Islet precursor cell (in vitro differentiated cells): Measurements from ENCODE around the gene MLLT3.

Experiments
- DNase-seq: peaks from one replicate; pipeline ENCODE4 v3.0.0-alpha.2; 2018

The MLLT3 gene

DNA sequence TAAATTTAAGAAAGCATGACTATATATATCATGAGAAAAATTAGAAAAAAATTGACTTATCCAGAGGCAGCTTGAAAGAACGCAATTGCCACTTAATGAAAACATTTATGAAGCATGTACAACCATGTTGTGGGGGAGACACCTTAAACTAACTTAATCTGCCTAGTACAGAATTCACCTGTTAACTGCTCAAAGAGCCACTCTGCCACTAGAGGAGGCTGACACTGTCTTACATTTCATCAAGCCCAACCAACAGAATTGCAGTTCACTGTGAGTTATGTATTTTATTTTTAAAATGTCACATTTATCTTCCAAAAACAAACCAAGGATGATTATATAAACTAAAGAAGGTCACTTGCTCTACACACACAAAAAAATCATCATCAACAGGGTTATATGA, 252.9 kb downstream of the MLLT3 start:
- no peak for DNase-seq

DNA sequence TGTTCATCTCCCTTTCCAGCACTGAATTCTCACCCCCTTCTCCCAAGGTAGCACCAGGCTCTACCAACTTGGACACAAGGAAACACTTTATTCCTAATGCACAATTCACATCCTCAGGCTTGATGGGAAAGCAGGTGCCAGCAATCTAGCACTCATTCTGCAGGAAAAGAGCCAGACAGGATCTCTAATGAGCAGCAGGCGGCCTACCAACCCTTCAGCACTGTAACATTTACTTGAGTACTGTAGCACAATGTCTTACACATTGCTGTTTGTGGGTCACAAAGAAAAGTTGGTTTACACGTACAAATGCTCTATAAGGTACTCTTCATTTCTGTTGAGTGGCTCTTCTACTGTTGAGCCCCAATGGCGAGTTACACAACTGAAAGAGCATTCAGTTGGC, 254.4 kb downstream of the MLLT3 start:
- DNase-seq = no peak

DNA sequence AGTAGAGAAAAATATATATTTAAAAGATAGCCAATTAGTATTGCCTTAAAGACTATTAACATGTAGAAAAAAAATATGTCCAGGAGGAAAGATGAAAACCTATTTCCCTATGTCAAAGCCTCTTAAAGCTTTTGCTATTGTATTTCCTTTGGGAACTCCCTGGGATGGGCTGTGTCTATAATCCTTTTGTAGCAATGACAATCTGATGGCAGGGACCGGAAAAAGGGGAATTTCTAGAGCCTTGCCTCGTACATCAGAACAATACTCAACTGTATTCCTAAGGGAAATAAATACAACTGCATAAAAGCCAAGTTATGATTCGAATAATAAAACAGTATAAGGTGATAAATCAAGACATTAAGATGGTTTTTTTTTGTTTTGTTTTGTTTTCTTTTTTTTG, 257.3 kb downstream of the MLLT3 start:
- no peak for DNase-seq

DNA sequence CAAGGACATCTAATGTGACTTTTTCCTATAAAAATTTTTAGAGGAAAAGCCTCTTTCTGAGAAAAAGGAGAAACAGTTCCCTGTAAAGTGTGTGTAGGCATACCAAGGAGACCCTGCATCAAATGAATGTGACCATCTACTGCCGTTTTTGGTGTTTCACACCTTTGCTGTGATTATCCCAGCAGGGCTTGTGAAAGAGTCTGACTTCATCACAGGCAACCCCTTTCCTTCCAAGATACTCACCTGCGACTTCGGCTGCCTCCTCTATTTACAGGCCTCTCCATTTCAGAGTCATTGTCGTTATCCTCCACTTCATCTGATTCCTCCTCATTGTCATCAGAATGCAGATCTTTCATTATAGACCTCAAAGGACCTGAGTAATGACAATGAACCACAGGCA, 259.1 kb downstream of the MLLT3 start:
- no peak for DNase-seq

DNA sequence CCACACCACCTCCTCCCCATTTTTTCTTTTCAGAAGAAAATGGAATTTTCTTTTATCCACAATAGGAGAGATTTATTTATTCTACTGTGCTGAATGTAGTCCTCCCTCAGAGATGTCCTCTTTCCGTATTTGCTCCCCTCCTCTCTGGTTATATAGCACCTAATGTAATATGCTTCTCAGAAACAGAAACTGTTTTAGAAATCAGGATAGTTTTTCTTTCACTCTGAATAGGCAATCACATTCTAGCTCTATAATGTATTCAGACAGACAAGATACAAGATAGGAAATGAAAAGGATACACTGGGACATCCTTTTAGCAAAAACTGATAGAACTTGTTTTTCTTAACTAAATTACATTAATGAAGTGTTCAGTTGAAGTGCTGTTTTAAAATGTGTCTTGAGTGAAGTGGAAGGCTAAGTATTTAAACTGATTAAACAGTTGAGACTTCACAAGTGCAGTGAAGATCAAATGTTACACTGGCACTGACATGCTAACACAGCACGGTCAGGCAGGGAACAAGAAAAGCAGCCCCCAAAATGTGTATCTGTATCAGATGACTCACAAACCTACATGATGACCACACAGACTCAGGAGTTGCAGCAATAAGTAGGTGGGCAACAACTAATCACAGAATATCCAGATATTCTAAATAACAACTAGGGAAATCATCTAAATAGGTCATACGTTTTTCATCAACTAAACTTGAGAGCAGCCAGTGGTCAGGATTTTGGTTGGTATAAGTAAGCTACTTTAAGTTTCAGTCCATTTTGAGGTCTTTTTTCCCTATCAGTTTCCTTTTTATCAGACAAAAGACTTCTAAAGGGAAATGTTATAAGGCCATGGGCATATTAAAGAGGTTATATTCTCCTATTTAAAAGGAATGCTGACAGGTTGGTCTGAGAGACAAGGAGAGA, 260.4 kb downstream of the MLLT3 start:
- DNase-seq = no peak

DNA sequence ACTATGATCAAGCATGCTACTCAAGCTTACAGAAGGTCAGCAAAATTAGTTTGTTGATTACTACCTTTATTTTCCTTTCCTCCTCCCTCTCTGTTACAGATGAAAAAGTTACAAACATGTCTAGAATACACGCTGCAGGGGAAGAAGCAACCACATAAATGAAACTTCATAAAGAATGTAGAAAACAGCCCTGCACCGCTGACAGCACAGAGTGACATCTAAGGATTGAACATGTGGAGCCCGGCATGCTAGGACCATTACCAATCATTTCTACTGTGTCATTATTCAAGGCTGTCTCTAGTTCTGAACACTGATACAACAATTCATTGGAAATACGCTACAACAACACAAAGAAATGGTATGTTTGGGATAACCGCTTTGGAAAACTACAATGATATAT, 261.1 kb downstream of the MLLT3 start:
- no peak for DNase-seq

DNA sequence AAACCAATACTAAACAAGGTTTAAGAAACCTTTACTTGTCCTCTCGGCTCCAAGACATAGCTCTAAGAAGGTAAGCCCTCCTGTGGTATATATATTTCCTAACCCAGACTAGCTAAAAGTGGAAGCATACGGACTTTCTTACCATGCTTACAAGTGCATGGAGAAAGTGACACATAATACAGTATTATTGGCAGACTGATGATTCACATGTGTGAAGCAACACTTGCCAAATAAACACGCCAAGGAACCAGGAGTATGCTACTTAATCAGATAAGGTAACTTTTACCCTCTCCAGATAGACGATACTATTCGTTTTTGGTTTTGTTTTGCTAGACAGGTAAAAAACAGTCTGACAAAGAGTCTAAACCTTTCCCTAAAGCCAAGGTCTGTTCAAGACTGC, 264.1 kb downstream of the MLLT3 start:
- DNase-seq = no peak

DNA sequence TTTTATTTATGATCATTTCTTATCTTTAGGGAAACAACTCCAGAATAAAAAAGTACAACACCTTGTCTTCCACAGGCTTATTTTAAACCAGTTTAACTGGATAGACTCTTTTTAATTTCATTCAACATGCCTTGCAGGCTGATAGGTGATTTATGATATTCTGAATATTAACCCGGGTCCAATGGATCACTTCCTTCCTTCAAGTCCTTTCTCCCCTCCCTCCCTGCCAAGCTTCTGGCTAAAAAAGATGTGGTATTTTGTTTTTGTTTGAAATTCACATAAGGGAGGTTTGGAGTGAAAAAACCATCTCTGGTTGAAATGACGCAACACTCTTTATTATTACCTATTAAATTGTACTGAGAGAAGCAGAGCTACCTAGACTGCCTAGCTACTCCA, 265.3 kb downstream of the MLLT3 start:
- no peak for DNase-seq

DNA sequence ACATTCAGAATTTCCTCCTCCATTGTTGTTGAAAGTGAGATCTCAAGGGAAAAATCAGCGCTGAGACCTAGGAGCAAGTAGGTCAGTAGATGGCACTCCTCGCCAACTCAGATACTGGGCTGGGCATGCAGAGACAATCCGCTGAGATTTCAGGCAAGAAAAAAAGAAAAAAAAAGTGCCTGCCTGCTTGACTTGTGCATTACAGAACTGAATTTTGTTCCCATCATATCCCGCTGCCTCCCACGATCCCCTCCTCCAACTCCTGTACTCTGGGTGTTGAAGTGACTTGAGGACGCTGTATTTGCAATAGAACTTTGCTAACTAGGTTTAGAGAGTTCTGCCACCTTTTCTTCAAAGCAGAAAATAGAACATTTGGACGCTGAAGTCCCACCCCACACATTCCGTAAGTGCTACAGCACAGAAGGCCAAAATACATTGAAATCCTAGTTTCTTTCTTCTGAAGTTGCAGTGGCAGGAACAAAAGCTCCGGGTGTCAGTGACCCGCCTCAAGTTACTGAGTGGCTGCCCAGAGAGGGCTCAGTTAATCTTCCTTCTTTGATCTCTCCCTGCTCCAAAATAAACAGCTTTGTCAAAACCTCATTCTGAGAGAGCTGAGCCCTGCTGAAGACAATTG, 265.8 kb downstream of the MLLT3 start:
- DNase-seq = peak; percentile 87

DNA sequence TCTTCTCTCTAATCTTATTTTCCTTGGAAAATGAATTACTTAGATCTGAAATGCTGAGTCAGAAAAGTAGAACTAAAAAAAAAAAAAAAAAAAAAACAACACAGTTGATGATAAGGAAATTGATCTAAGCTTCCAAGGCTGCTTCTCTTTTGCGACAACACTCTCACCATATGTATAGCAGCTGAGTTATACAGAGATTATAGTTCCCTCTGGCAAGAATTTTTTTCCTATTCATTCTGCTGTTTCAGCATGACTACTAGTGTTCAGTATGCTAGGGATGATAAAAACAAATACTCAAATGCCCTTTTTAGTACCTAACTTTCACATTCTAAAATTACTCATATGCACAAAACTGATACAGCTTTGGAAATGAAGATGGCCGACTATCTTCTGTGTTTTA, 267.3 kb downstream of the MLLT3 start:
- no peak for DNase-seq

DNA sequence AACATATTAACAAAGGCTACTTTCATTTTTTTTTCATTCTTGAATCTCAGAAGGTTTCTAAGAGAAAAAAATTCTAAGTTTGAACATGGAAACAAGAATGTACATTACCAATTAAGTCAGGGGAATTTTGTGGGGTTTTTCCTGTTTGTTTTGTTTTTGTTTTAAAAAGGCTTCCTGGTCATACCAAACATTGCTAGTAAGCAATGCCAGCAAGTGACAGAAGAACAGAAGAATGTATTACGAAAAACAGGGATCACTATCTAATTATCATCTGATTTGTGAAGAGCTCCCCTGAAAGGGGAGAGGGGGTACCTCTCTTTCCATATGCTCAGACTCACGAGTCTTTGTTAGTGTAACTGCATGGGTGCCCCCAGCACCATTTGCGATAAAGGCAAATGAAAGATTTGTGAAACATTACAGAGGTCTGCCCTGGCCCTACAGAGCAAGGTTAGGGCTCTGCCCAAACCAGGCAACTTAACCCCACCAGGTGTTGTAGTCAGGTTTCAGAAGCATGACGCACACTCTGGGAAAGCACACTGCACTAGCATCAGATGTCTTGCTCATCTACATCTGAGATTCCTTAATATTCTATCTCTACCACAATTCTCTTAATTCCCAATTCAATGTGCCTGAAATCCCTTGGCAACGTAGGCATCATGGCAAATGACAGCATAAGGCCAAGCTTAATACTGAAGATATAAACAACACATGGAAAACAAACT, 268.2 kb downstream of the MLLT3 start:
- no peak for DNase-seq

DNA sequence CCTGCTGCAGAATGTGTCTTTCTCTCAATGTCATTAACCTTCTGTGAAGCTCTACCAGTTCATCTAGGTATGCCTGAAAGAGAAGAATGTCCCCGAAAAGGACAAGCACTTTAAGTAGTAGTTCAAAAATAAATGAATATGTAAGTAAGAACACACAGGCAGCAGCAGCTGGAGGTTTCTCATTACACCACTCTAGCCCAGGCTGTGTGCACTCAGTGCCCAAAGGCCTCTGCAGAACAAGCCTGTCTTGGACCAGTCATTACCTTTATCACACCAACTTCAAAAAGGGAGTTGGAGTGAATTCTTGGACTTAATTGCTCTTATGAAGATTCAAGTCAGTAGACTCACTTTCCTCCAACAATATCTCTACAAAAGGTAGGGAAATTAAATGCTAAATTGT, 268.8 kb downstream of the MLLT3 start:
- no peak for DNase-seq

DNA sequence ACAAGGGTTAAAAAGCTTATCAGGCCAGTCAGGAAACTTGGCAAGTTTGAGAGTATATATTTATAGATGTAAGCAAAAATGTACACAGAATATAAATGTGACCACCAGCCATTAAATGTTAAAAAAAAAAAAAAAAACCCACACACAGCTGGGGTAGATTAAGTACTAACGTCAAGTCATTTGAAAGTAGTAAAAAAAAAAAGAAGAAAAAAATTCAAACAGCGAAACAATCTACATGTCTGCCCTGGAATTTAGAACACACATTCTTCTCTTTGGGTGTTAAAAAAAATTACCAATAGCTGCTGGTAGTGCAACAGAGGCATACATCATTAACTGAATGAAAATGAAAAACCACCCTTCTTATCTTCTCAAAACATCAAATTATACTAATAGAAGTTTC, 269.7 kb downstream of the MLLT3 start:
- no peak for DNase-seq

DNA sequence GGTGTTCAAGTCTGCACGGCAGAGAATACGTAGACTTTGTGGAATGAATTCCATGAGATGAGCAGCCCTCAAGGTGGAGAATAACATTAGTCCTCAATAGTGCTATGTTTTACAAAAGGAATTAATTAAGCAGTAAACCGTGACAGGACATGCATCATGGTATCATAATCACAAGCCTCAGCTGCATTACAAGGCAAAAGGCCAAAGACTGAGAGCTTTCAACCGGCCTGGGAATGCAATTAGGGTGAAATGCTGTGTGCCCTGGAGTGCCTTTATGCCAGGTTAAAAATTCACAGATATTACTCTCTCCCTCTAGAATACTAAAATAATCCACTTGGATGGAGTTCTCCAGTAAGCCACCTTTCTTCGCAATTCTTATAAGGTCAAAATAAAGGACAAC, 270.6 kb downstream of the MLLT3 start:
- no peak for DNase-seq

DNA sequence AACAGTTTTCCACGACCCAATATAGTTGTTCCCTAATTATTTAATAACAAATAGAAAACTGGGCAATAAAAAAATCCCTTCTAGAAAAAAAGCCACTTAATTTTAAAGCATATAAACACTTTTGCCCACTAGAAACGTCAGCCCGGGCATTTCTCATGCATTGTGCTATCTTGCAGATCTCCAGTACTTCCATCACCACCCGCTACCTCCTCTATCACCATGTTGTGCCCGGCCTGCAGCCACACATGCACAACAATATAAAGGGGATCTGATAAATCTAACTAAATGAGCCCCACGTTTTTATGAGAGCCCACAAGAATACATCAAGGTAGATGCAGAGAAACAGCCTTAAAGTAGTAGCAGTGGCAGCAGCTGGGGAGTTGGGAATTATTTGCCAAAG, 272.7 kb downstream of the MLLT3 start:
- DNase-seq = no peak

DNA sequence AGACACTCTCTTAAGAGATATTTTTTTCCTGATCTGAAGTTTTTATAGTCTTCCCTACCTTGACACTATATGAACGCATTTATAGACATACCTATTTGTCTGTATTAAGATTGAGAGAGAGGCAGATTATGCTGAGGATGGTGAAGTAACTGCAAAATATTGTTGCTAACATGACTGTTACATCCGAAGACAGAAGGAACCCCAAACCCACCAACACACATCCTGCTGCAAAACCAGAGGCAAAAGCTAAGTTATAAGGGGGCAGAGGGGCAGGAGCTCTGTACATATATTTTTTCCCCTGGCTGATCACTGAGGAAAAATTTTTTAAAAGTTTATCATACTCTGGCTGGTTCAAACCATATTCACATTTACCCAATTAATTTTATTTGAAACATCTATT, 279.0 kb downstream of the MLLT3 start:
- DNase-seq = no peak

DNA sequence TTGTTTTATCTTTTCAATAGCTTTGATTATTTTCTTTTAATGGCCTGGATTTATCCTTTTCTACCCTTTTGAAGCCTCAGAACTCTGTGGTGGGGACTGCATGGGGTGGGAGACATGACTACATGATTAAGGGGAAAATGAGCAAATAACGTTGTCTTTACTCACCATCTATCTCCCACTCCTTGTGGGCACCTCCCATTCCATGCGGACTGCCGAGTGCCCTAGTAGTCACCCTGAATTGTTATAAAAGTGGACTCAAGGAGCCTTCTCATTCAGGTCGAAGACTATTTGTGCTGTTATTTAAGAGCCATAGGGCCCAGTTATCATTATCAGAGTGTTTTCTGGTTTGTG, 281.8 kb downstream of the MLLT3 start:
- DNase-seq = no peak

DNA sequence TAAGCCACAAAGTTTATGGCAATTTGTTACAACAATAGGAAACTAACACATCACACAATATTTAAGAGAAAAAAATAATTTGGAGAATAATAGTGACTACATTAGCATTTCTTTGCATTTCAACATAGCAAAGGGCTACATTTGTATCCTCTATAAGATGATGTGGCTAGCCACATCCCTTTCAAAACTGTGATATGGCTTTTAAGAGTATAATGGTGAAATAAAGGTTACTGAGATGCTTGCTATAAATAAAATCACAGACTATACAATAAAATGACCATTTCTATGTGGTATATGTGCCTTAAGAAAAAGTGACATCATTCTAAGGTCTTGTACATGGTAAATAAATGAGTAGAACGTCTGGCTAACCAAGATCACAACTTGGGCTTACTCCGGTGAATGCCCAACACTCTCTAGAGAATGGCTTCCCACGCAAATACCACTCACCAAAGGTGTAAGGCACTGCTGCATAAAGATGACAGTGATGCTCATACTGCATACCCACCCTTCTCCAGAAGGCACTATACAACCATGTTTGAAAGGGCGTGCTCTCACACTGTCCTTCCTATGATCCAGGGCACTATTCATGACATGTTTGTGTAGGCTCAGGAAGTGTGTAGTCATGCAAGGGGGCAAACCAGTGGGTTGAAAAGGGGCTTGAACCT, 286.5 kb downstream of the MLLT3 start:
- no peak for DNase-seq

DNA sequence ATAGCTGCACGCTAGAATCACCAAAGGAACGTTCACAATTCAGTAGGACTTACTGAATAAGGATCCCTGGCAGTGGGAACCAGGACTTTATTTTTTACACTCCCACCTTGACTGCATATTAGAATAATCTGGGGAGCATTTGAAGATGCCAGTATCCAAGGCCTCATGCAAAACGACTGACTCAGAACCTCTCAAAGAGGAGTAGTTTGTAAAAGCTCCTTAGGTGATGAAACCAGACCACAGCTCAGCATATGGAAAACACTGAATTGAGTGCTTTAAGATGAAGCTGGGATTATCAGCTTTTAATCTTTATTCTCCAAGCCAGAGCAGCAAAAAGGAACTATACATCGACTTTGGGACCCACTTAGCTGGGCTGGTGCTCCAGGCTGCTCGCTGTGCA, 288.3 kb downstream of the MLLT3 start:
- DNase-seq = no peak

DNA sequence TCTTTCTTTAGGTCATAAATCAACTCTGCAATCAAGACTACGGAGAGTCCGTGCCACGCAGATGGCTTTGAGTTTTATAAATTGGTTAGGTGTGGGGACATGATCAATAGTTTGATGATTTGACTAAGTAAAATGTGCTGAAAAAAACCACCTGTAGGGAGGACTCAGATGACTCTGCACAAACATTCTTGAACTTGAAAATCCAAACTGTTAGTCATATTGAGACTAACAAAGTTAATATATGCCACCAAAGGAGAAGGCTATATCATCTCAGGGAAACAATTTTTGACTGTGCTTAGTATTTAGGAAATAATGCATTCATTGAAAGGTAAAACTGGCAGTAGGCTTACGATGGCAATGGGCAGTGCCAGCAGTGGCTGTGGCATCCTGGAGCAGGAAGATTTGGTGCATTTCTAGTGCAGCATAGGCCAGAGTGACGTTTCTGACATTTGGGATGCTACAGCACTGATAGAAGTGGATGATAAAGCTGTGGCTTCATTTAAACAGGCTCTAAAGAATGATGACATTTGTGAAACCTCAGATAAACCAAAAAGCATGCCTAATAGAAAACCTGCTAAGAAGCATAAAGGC, 291.1 kb downstream of the MLLT3 start:
- DNase-seq = no peak

DNA sequence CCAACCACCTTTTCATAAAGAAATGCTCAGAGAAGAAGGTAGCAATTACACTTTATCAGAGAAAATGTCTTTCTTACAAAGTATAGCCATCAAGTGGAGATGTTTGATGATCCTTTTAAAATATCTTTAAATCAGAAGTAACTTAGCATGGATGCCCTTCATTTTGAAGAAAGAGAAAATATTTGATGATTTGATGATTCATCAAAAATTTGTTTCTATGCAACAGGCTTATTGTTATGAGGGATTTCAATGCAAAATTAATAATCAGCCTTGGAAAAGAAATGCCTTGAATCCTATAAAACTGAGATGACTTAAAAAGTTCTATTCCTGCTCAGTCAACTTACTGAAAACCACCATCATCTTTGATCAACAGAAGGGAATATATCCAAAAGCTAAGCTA, 291.6 kb downstream of the MLLT3 start:
- DNase-seq = no peak

DNA sequence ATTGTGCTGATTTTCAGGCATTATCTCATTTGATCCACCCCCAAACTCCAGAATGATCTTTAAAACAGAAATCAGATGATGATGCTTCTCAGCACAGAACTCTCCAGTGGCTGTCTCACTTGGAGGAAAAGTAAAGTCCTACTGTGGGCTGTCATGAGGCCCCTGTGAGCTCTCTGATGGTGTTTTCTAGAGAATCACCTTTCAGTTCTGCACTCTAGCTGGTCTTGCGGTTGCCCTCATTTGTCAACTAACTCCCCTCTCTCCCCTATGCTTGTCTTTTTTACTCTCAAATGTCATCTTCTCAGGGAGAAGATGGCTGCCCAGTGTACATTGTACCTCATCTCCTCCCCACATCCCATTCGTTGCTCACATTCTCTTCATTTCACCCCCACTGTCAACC, 295.8 kb downstream of the MLLT3 start:
- no peak for DNase-seq

DNA sequence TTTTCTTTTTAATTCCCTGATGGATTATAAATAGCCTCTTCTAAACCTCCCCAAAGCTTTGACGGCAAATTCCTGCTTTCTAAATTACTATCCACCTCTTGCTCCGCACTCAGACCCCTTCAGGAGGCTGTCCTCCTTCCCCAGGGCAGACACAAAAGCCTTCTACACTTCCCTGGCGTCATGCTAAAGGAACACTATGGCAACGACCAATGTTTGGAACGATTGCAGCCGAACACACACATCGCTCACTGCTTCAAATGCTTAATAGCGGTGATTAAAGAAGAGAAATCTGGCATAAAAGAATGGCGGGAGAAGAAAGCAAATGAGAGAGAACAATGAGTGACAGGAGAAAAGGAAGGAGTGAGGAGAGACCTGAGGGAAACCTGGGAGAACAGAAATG, 297.3 kb downstream of the MLLT3 start:
- DNase-seq = no peak
